ENCODE measurements around the gene ARFGAP2. TPM values are rescaled to one million over a fixed set of nuclear protein-coding genes. Genes with fewer than 3 reads are reported as not detected.

The ARFGAP2 gene
- total RNA-seq, 1 donor, result 152 TPM

- H3K4me3 ChIP-seq (ENCODE audit: low read depth, low read length), result no peak overlapping the region
- TF ChIP-seq CTCF (IDR thresholded peaks at IDR 0.05; ENCODE audit: insufficient read depth, low read length), result no peak
- DNase-seq (ENCODE audit: low read depth), result no peak
Measured at GRCh38 chr11:47156333-47156732, 20.3 kb downstream of the ARFGAP2 start.

GRCh38 chr11:47155879-47156278, 20.8 kb downstream of the ARFGAP2 start:
- no peak for DNase-seq (ENCODE audit: low read depth)
- no peak overlapping the region for H3K4me3 ChIP-seq (ENCODE audit: low read depth, low read length)
- no peak for TF ChIP-seq CTCF (IDR thresholded peaks at IDR 0.05; ENCODE audit: insufficient read depth, low read length)

- no peak overlapping the region for H3K4me3 ChIP-seq (ENCODE audit: low read depth, low read length)
- no peak for DNase-seq (ENCODE audit: low read depth)
- TF ChIP-seq CTCF (IDR thresholded peaks at IDR 0.05; ENCODE audit: insufficient read depth, low read length), result no peak
Measured at GRCh38 chr11:47154616-47155570, 21.8 kb downstream of the ARFGAP2 start.

- DNase-seq (ENCODE audit: low read depth), result peak; percentile 87
- peak; percentile 99 for TF ChIP-seq CTCF (IDR thresholded peaks at IDR 0.05; ENCODE audit: insufficient read depth, low read length)
- no peak overlapping the region for H3K4me3 ChIP-seq (ENCODE audit: low read depth, low read length)
Measured at GRCh38 chr11:47152953-47153950, 23.4 kb downstream of the ARFGAP2 start.

- DNase-seq (ENCODE audit: low read depth), result no peak
- no peak for TF ChIP-seq CTCF (IDR thresholded peaks at IDR 0.05; ENCODE audit: insufficient read depth, low read length)
- H3K4me3 ChIP-seq (ENCODE audit: low read depth, low read length), result no peak overlapping the region
Measured at GRCh38 chr11:47152126-47152952, 24.3 kb downstream of the ARFGAP2 start.

GRCh38 chr11:47149782-47150181, 26.9 kb downstream of the ARFGAP2 start:
- no peak for TF ChIP-seq CTCF (IDR thresholded peaks at IDR 0.05; ENCODE audit: insufficient read depth, low read length)
- DNase-seq (ENCODE audit: low read depth), result peak; percentile 54

More at GRCh38 chr11:47149782-47150181, 26.9 kb downstream of the ARFGAP2 start:
- no peak overlapping the region for H3K4me3 ChIP-seq (ENCODE audit: low read depth, low read length)
